Ovary (tissue), 3 donors: Measurements from ENCODE around the gene SPAG9.

Source experiments
- CTCF ChIP-seq, 3 donors: fragments of 450-650 bp in 2 of 3; fragments of 200-600 bp in 1 of 3; IDR thresholded peaks; one replicate each; pipeline versions ENCODE4 v1.5.1 to v1.8.0; 2016 to 2022; ENCODE audit warnings: antibody characterized with exemption in 3 of 3, mild to moderate bottlenecking in 1 of 3
- POLR2A ChIP-seq: fragments of 450-650 bp; IDR thresholded peaks from one replicate; pipeline ENCODE4 v1.6.1; 2017; ENCODE audit warnings: antibody characterized with exemption, mild to moderate bottlenecking, moderate library complexity
- donor health status: DM: no; HTN: no; CAD: no.

- no peak for TF ChIP-seq CTCF (IDR thresholded peaks at IDR 0.05)
- no peak for TF ChIP-seq POLR2A
Measured at GRCh38 chr17:51046046-51046445, 74.6 kb downstream of the SPAG9 start.
